IMR-90 (cell line): ENCODE measurements around the gene LZIC. TPM values are rescaled to one million over a fixed set of nuclear protein-coding genes. Genes with fewer than 3 reads are reported as not detected.

ENCODE experiments used
- ATAC-seq: fragments of 200-7000 bp; cut with Tn5 transposase; 2 replicates; pipeline ENCODE4 v1.9.1; 2020; ENCODE audit warnings: low read depth, mild to moderate bottlenecking, moderate library complexity
- BruUV-seq: library from RNA; stranded (reverse); fragments of 400-500 nt; replicated peaks from 2 replicates; lab custom pipeline; 2021; lab: Mats Ljungman, UMichigan
- CTCF ChIA-PET: fragments of 300-600 bp; formaldehyde crosslinking; extraction: SDS; loops from one replicate; lab custom pipeline; 2021; ENCODE audit warnings: antibody characterized with exemption; lab: Yijun Ruan, JAX
- POLR2A ChIA-PET: fragments of 300-600 bp; sonication (Branson Sonifier 250); formaldehyde crosslinking; loops from one replicate; lab custom pipeline; 2022; ENCODE audit warnings: antibody characterized with exemption; ENCODE audit not compliant: unreplicated experiment; lab: Charles Lee
- DNase-seq: peaks from one replicate; pipeline ENCODE4 v3.0.0; 2013
- H2AFZ ChIP-seq: replicated peaks from 2 replicates; pipeline ENCODE3; 2013; ENCODE audit warnings: low read length, mild to moderate bottlenecking; ENCODE audit not compliant: poor library complexity
- H2AK5ac ChIP-seq: 2 replicates; pipeline ENCODE4 v1.6.1; 2013; ENCODE audit warnings: low read depth, low read length, inconsistent platforms
- H2AK9ac ChIP-seq: replicated peaks from 2 replicates; pipeline ENCODE3; 2013; ENCODE audit warnings: mild to moderate bottlenecking, low read depth, low read length, moderate library complexity; ENCODE audit not compliant: poor library complexity
- H2BK120ac ChIP-seq: 2 replicates; pipeline ENCODE4 v1.6.1; 2013; ENCODE audit warnings: low read depth, low read length, inconsistent platforms
- H2BK15ac ChIP-seq: 3 replicates; pipeline ENCODE4 v1.6.1; 2013; ENCODE audit warnings: low read depth, low read length, inconsistent platforms
- H2BK20ac ChIP-seq: 2 replicates; pipeline ENCODE4 v1.6.1; 2013; ENCODE audit warnings: low read depth, mild to moderate bottlenecking, inconsistent platforms, low read length, moderate library complexity
- H2BK5ac ChIP-seq: 2 replicates; pipeline ENCODE4 v1.6.1; 2013; ENCODE audit warnings: mild to moderate bottlenecking, low read depth, low read length, inconsistent platforms; ENCODE audit not compliant: poor library complexity, severe bottlenecking
- H3K14ac ChIP-seq: replicated peaks from 2 replicates; pipeline ENCODE4 v1.6.1; 2013; ENCODE audit warnings: low read depth, low read length, inconsistent platforms
- H3K18ac ChIP-seq: 2 replicates; pipeline ENCODE4 v1.6.1; 2013; ENCODE audit warnings: low read depth, low read length, control low read depth
- H3K23ac ChIP-seq: 2 replicates; pipeline ENCODE4 v1.6.1; 2013; ENCODE audit warnings: low read depth, low read length, inconsistent platforms
- H3K27ac ChIP-seq: 2 replicates; pipeline ENCODE4 v1.5.1; 2013; ENCODE audit warnings: mild to moderate bottlenecking, control low read depth, low read length; ENCODE audit not compliant: insufficient read depth
- H3K27me3 ChIP-seq: 2 replicates; pipeline ENCODE4 v1.6.1; 2013; ENCODE audit warnings: low read length; ENCODE audit not compliant: control insufficient read depth, insufficient read depth
- H3K36me3 ChIP-seq: 2 replicates; pipeline ENCODE4 v1.6.1; 2013; ENCODE audit warnings: low read length, mixed read lengths; ENCODE audit not compliant: control insufficient read depth, insufficient read depth
- H3K4ac ChIP-seq: 2 replicates; pipeline ENCODE4 v1.6.1; 2013; ENCODE audit warnings: low read depth, low read length, inconsistent platforms
- H3K4me1 ChIP-seq: 2 replicates; pipeline ENCODE4 v1.6.1; 2013; ENCODE audit warnings: low read length, mixed read lengths; ENCODE audit not compliant: control insufficient read depth, insufficient read depth
- H3K4me2 ChIP-seq: 2 replicates; pipeline ENCODE4 v1.6.1; 2013; ENCODE audit warnings: low read depth, mild to moderate bottlenecking, control low read depth, low read length, moderate library complexity
- H3K4me3 ChIP-seq: 2 replicates; pipeline ENCODE4 v1.5.1; 2013; ENCODE audit warnings: low read depth, mild to moderate bottlenecking, control low read depth, low read length, moderate library complexity; ENCODE audit not compliant: insufficient read depth
- H3K56ac ChIP-seq: 2 replicates; pipeline ENCODE4 v1.6.1; 2013; ENCODE audit warnings: low read length, inconsistent platforms; ENCODE audit not compliant: insufficient read depth; ENCODE audit errors: extremely low read depth
- H3K79me1 ChIP-seq, 2 experiments: 2 replicates each; pipeline ENCODE4 v1.6.1; 2013; ENCODE audit warnings: low read length in 2 of 2, inconsistent platforms in 1 of 2, low read depth in 1 of 2
- H3K9ac ChIP-seq: 2 replicates; pipeline ENCODE4 v1.6.1; 2013; ENCODE audit warnings: low read depth, low read length, control low read depth
- H3K9me1 ChIP-seq: 2 replicates; pipeline ENCODE4 v1.6.1; 2013; ENCODE audit warnings: low read length, inconsistent platforms; ENCODE audit not compliant: insufficient read depth
- H3K9me3 ChIP-seq: 2 replicates; pipeline ENCODE4 v1.6.1; 2013; ENCODE audit warnings: low read length; ENCODE audit not compliant: control insufficient read depth, insufficient read depth
- H4K20me1 ChIP-seq: 2 replicates; pipeline ENCODE4 v1.6.1; 2013; ENCODE audit warnings: low read length, inconsistent platforms; ENCODE audit not compliant: insufficient read depth
- H4K5ac ChIP-seq: 2 replicates; pipeline ENCODE4 v1.6.1; 2013; ENCODE audit warnings: mild to moderate bottlenecking, low read depth, low read length, control low read depth
- H4K8ac ChIP-seq, 2 experiments: 2 replicates each; pipeline ENCODE4 v1.6.1; 2013; ENCODE audit warnings: low read depth in 2 of 2, low read length in 2 of 2, control low read depth in 1 of 2, inconsistent platforms in 1 of 2
- H4K91ac ChIP-seq: 2 replicates; pipeline ENCODE4 v1.6.1; 2013; ENCODE audit warnings: low read depth, low read length, inconsistent platforms; ENCODE audit not compliant: insufficient read depth
- BHLHE40 ChIP-seq: fragments of 150-350 bp; IDR thresholded peaks from 2 replicates; pipeline ENCODE4 v1.6.1; 2016; ENCODE audit warnings: mild to moderate bottlenecking, low read depth, low read length
- CEBPB ChIP-seq: IDR thresholded peaks from 2 replicates; pipeline ENCODE4 v1.6.1; 2012; ENCODE audit warnings: low read depth, low read length, improper control_type of control experiment
- CHD1 ChIP-seq: IDR thresholded peaks from 2 replicates; pipeline ENCODE4 v1.6.1; 2012; ENCODE audit warnings: low read depth, low read length, improper control_type of control experiment
- FOS ChIP-seq: fragments of 150-350 bp; IDR thresholded peaks from 2 replicates; pipeline ENCODE4 v1.6.1; 2016; ENCODE audit warnings: low read depth, low read length
- MAFK ChIP-seq: IDR thresholded peaks from 2 replicates; pipeline ENCODE4 v1.6.1; 2012; ENCODE audit warnings: low read depth, low read length, improper control_type of control experiment
- MAZ ChIP-seq: IDR thresholded peaks from 2 replicates; pipeline ENCODE4 v1.6.1; 2012; ENCODE audit warnings: low read depth, mild to moderate bottlenecking, low read length, improper control_type of control experiment, moderate library complexity, borderline replicate concordance
- MXI1 ChIP-seq: IDR thresholded peaks from 2 replicates; pipeline ENCODE4 v1.6.1; 2012; ENCODE audit warnings: low read depth, mild to moderate bottlenecking, low read length, moderate library complexity, borderline replicate concordance
- NFE2L2 ChIP-seq: fragments of 150-350 bp; IDR thresholded peaks from 2 replicates; pipeline ENCODE4 v1.6.1; 2016; ENCODE audit warnings: low read depth, mild to moderate bottlenecking, low read length
- POLR2A ChIP-seq: IDR thresholded peaks from 2 replicates; pipeline ENCODE4 v1.6.1; 2012; ENCODE audit warnings: mild to moderate bottlenecking, low read depth, low read length
- RAD21 ChIP-seq: IDR thresholded peaks from 2 replicates; pipeline ENCODE4 v1.6.1; 2012; ENCODE audit warnings: low read length, improper control_type of control experiment
- RCOR1 ChIP-seq: IDR thresholded peaks from 2 replicates; pipeline ENCODE4 v1.6.1; 2012; ENCODE audit warnings: mild to moderate bottlenecking, low read length, improper control_type of control experiment; ENCODE audit not compliant: insufficient replicate concordance
- RFX5 ChIP-seq: IDR thresholded peaks from 2 replicates; pipeline ENCODE4 v1.8.0; 2012; ENCODE audit warnings: low read depth, mild to moderate bottlenecking, low read length, moderate library complexity
- SMC3 ChIP-seq: fragments of 150-350 bp; IDR thresholded peaks from 2 replicates; pipeline ENCODE4 v1.6.1; 2016; ENCODE audit warnings: low read depth, mild to moderate bottlenecking, antibody characterized with exemption, low read length, moderate library complexity
- WGBS, 2 experiments: methylation state at CpG; one replicate each; pipeline versions ENCODE4 v1.1.5 to v1.1.7; 2013; ENCODE audit warnings: missing lambda C conversion rate in 2 of 2; ENCODE audit not compliant: insufficient read length in 1 of 2; ENCODE audit errors: extremely low coverage in 2 of 2; 5-methylcytosine and 5-hydroxymethylcytosine counted together
- dilution Hi-C: fragments of 300-500 bp; cut with HindIII; formaldehyde crosslinking; loops from one replicate; pipeline ENCODE4 v1.14.3; 2018; ENCODE audit warnings: low sequenced_read_pairs; ENCODE audit not compliant: unreplicated experiment
- in situ Hi-C: fragments of 300-500 bp; cut with MboI; formaldehyde crosslinking; loops from 3 replicates; pipeline ENCODE4 v1.14.3; 2019; ENCODE audit warnings: low sequenced_read_pairs, inconsistent platforms, mixed read lengths
- intact Hi-C: fragments of 100-400 bp; cut with micrococcal nuclease; formaldehyde crosslinking; loops from 2 replicates; pipeline ENCODE4 v1.10.0; 2022
- polyA plus RNA-seq, 3 experiments: library from polyadenylated mRNA; depleted of rRNA; stranded (reverse); fragments of >200 nt; gene quantifications; 2 replicates each; pipeline ENCODE4 v1.2.3, GENCODE V29; 2012; ENCODE audit warnings: low replicate concordance in 1 of 3
- total RNA-seq: library from RNA; depleted of rRNA; stranded (reverse); fragments of >200 nt; gene quantifications from 2 replicates; pipeline ENCODE4 v1.2.3, GENCODE V29; 2012
- TF ChIP-seq, protein P1 (sequence below): fragments of 150-350 bp; IDR thresholded peaks from 2 replicates; pipeline ENCODE4 v1.6.1; 2016; ENCODE audit warnings: low read depth, mild to moderate bottlenecking, low read length, moderate library complexity, borderline replicate concordance
- TF ChIP-seq, protein P2 (sequence below): conservative IDR thresholded peaks from 2 replicates; pipeline ENCODE4 v1.5.1; 2012; ENCODE audit warnings: mild to moderate bottlenecking, low read depth, low read length, improper control_type of control experiment
- TF ChIP-seq, protein P3 (sequence below): fragments of 150-350 bp; IDR thresholded peaks from 2 replicates; pipeline ENCODE4 v1.6.1; 2017; ENCODE audit warnings: mild to moderate bottlenecking, antibody characterized with exemption, low read length, low read depth

Gene LZIC
- total and polyA plus RNA-seq, 2 of the 4 experiments (the other 2 are of a cell fraction), result 11.6 to 19.0 TPM

DNA sequence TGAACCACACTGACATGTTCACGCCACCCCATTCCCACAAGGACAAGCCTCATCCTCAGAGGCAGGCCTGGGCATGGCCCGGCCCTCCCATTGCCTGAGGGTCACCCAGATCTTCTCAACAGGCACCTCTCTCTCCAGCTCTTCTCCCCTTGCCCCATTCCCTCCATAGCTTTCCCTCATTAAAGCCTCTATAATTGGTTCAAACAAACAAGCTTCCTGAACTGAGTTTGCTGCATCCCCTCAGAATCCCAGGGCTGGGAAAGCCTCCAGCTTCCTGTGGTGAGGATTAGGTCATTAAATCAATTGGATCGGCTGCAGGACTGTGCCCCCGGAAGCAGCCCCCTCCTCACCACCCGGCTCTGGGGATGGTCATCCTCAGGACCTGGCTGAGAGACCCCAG, 52.0 kb downstream of the LZIC start:
- in situ Hi-C loops, result no loop called here

More for the DNA sequence above, 52.0 kb downstream of the LZIC start:
- Histone ChIP-seq H2AK5ac (peak overlapping the region; percentile 82), H3K23ac (peak overlapping the region; percentile 50; the same call in 1 of the 2 replicates), H4K91ac (peak overlapping the region; percentile 88), H2BK5ac (peak overlapping the region; percentile 98), H2AFZ (peak overlapping the region; percentile 28), H3K18ac (peak overlapping the region; percentile 20), H3K4ac (peak overlapping the region; percentile 96), H3K4me3 (no peak overlapping the region), H3K9me3 (no peaks in the 10 kb centered on the region), H3K56ac (peak overlapping the region; percentile 9; the same call in 1 of the 2 replicates), H2AK9ac (peak overlapping the region; percentile 80), H3K79me1 (peaks cover 14 to 55% of the 10 kb centered on the region in 2 experiments; a peak in 3 of 4 replicates), H4K5ac (peak overlapping the region; percentile 85), H3K4me1 (peaks cover 34% of the 10 kb centered on the region), H3K27ac (peak overlapping the region; percentile 70), H3K9me1 (peaks cover 32% of the 10 kb centered on the region), H4K20me1 (no peaks in the 10 kb centered on the region), H3K36me3 (no peaks in the 10 kb centered on the region), H3K14ac (peak overlapping the region; percentile 58), H4K8ac (peak overlapping the region; percentile 22 to 83), H2BK120ac (peak overlapping the region; percentile 92), H3K4me2 (peak overlapping the region; percentile 47), H2BK20ac (peak overlapping the region; percentile 95), H3K9ac (no peak overlapping the region), H2BK15ac (peak overlapping the region; percentile 90; the same call in 1 of the 3 replicates), H3K27me3 (no peaks in the 10 kb centered on the region)
- DNase-seq, result peak; percentile 26
- ATAC-seq, result no peak
- dilution Hi-C loops, result no loop called here
- intact Hi-C loops, result no loop called here
- TF ChIP-seq POLR2A (no peak), MAZ (no peak), RCOR1 (no peak), CEBPB (no peak), CHD1 (no peak), RAD21 (no peak), FOS (no peak), RFX5 (no peak), MAFK (no peak), MXI1 (no peak), SMC3 (no peak), BHLHE40 (no peak), NFE2L2 (no peak)
- TF ChIP-seq, protein P1, sequence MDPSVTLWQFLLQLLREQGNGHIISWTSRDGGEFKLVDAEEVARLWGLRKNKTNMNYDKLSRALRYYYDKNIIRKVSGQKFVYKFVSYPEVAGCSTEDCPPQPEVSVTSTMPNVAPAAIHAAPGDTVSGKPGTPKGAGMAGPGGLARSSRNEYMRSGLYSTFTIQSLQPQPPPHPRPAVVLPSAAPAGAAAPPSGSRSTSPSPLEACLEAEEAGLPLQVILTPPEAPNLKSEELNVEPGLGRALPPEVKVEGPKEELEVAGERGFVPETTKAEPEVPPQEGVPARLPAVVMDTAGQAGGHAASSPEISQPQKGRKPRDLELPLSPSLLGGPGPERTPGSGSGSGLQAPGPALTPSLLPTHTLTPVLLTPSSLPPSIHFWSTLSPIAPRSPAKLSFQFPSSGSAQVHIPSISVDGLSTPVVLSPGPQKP, result no peak
- TF ChIP-seq, protein P2, sequence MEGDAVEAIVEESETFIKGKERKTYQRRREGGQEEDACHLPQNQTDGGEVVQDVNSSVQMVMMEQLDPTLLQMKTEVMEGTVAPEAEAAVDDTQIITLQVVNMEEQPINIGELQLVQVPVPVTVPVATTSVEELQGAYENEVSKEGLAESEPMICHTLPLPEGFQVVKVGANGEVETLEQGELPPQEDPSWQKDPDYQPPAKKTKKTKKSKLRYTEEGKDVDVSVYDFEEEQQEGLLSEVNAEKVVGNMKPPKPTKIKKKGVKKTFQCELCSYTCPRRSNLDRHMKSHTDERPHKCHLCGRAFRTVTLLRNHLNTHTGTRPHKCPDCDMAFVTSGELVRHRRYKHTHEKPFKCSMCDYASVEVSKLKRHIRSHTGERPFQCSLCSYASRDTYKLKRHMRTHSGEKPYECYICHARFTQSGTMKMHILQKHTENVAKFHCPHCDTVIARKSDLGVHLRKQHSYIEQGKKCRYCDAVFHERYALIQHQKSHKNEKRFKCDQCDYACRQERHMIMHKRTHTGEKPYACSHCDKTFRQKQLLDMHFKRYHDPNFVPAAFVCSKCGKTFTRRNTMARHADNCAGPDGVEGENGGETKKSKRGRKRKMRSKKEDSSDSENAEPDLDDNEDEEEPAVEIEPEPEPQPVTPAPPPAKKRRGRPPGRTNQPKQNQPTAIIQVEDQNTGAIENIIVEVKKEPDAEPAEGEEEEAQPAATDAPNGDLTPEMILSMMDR, result no peak
- TF ChIP-seq, protein P3, sequence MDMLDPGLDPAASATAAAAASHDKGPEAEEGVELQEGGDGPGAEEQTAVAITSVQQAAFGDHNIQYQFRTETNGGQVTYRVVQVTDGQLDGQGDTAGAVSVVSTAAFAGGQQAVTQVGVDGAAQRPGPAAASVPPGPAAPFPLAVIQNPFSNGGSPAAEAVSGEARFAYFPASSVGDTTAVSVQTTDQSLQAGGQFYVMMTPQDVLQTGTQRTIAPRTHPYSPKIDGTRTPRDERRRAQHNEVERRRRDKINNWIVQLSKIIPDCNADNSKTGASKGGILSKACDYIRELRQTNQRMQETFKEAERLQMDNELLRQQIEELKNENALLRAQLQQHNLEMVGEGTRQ, result no peak
- no TSS peak for BruUV-seq
- ChIA-PET POLR2A (interaction anchor here (0.6 kb wide), 1 partner anchor 64 kb away, joined by 10 read pairs; no protein-coding TSS in a partner anchor), CTCF (interaction anchor here (0.6 kb wide), 1 partner anchor 14 kb away, joined by 3 read pairs; no protein-coding TSS in a partner anchor)
- WGBS, 2 experiments, result no CpG with 5 or more reads among the region's 5 CpGs
